ENCODE measurements around the gene DNAAF5. TPM values are rescaled to one million over a fixed set of nuclear protein-coding genes. Genes with fewer than 3 reads are reported as not detected.

The DNAAF5 gene
- total and polyA plus RNA-seq, 2 of the 13 experiments (the other 11 are each of a cell fraction or from before 2014, with no cell fraction given): 11.9 to 21.5 TPM

DNA sequence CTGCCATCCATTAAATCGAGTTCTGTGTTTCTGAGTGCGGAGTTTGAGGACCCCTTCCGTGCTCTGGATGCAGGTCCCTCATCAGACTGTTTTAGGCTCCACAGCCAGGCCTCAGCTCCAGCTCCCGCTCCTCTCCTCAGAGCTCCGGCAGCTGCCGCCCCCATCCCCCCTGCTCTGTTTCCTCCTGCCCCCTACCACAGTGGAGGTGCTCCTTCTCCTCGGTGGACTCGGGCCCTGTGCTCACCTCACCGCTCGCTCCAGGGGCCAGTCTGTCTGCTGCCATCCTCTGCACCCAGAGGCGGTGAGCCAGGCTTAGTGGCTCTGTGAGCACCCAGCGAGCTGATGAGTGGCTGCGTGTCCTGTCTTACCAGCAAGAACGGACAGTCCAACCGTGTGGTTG lies 21.9 kb downstream of the DNAAF5 start:
- no peaks in the 10 kb centered on the region for H3K4me1 ChIP-seq (ENCODE audit: insufficient read depth, low read length)
- intact Hi-C loops (cut with micrococcal nuclease; ENCODE audit: unreplicated experiment): no loop called here
- peaks cover 4% of the 10 kb centered on the region for H3K79me2 ChIP-seq (ENCODE audit: insufficient read depth, low read length)
- no peak overlapping the region for H3K9ac ChIP-seq (ENCODE audit: insufficient read depth, low read depth, low read length)
- no peaks in the 10 kb centered on the region for H3K27me3 ChIP-seq (ENCODE audit: control insufficient read depth in 1 of 2, insufficient read depth in 2 of 2, low read length in 2 of 2)
- H2AFZ ChIP-seq (ENCODE audit: low read length): no peak overlapping the region
- BruUV-seq (replicated peaks): no TSS peak
- CTCF ChIA-PET (ENCODE audit: low intra/inter-chr PET ratio, low total read pairs): no interaction called here
- in situ Hi-C loops (cut with HindIII; ENCODE audit: extremely low pct_ligation_motif_present, low pct_unique_long_range_greater_than_20kb): no loop called here
- POLR2A ChIA-PET: no interaction called here
- TF ChIP-seq ZFP82 (CRISPR knock-in tag; IDR thresholded peaks at IDR 0.05; ENCODE audit: borderline replicate concordance) (no peak), RARA (CRISPR knock-in tag; IDR thresholded peaks at IDR 0.05) (no peak), NR0B2 (CRISPR knock-in tag; IDR thresholded peaks at IDR 0.05) (no peak), ZNF235 (CRISPR knock-in tag; IDR thresholded peaks at IDR 0.05; ENCODE audit: borderline replicate concordance) (no peak), ETS1 (CRISPR knock-in tag; IDR thresholded peaks at IDR 0.05) (no peak), ZFY (CRISPR knock-in tag; IDR thresholded peaks at IDR 0.05) (no peak), SMARCC2 (IDR thresholded peaks at IDR 0.05) (no peak), IKZF5 (CRISPR knock-in tag; IDR thresholded peaks at IDR 0.05) (no peak), ZFYVE20 (CRISPR knock-in tag; IDR thresholded peaks at IDR 0.05; ENCODE audit: borderline replicate concordance, low read depth) (no peak), RXRA (CRISPR knock-in tag; IDR thresholded peaks at IDR 0.05) (no peak), ZNF7 (CRISPR knock-in tag; IDR thresholded peaks at IDR 0.05) (no peak)
- no peak for DNase-seq (ENCODE audit: low spot score)
- no peaks in the 10 kb centered on the region for H3K9me3 ChIP-seq (ENCODE audit: low read length)
- FAIRE-seq: no peak
- H3K4me2 ChIP-seq (ENCODE audit: low read depth, low read length): no peak overlapping the region
- H3K27ac ChIP-seq (ENCODE audit: extremely low read length, insufficient read depth, low read length): no peak overlapping the region
- WGBS (ENCODE audit: low lambda C conversion rate): 98% methylated on average over 12 of the region's 15 CpGs
- no peak for ATAC-seq
- H3K36me3 ChIP-seq (replicated peaks in 1 of 2; ENCODE audit: control insufficient read depth in 1 of 2, insufficient read depth in 2 of 2, low read length in 2 of 2): peaks cover 18 to 48% of the 10 kb centered on the region in 2 experiments; a peak in 4 of 5 replicates
- H4K20me1 ChIP-seq (ENCODE audit: insufficient read depth, low read length): 0 out of 2 replicates have a peak, but pooled peaks cover 3% of the 10 kb centered on the region
- no peak overlapping the region for H3K4me3 ChIP-seq (replicated peaks in 1 of 3; ENCODE audit: insufficient read depth in 1 of 3, low read depth in 2 of 3, low read length in 3 of 3)

All from HepG2 (cell line).